Activated CD4-positive, alpha-beta T cell treated with anti-CD3 and anti-CD28 coated beads, Interleukin-2, amount 10 ng/mL, durations not matched to agents 24 days and 14 days (primary cell): ENCODE results near the gene SEMA7A. TPM values are rescaled to one million over a fixed set of nuclear protein-coding genes. Genes with fewer than 3 reads are reported as not detected.

Source experiments
- DNase-seq: peaks from one replicate; pipeline ENCODE4 v3.0.0; 2022
- H3K27ac Mint-ChIP-seq: one replicate; pipeline ENCODE4 v1.8.0; 2022; ENCODE audit warnings: mild to moderate bottlenecking, mixed read lengths
- H3K27me3 Mint-ChIP-seq: one replicate; pipeline ENCODE4 v1.8.0; 2022; ENCODE audit warnings: mixed read lengths
- H3K36me3 Mint-ChIP-seq: one replicate; pipeline ENCODE4 v1.8.0; 2022; ENCODE audit warnings: low read depth, mild to moderate bottlenecking, mixed read lengths
- H3K4me1 Mint-ChIP-seq: one replicate; pipeline ENCODE4 v1.8.0; 2021; ENCODE audit warnings: mixed read lengths
- H3K4me3 Mint-ChIP-seq: one replicate; pipeline ENCODE4 v1.8.0; 2022; ENCODE audit warnings: mild to moderate bottlenecking, moderate library complexity, mixed read lengths
- H3K9me3 Mint-ChIP-seq: one replicate; pipeline ENCODE4 v1.8.0; 2021; ENCODE audit warnings: mixed read lengths
- intact Hi-C: fragments of 100-400 bp; cut with micrococcal nuclease; formaldehyde crosslinking; loops from one replicate; pipeline ENCODE4 v1.15.1; 2023
- total RNA-seq: library from RNA; stranded (reverse); gene quantifications from 2 replicates; pipeline ENCODE4 v1.2.3, GENCODE V29; 2022

Gene SEMA7A
- total RNA-seq, 1 donor from 2014 or later, result 89.6 TPM

DNA sequence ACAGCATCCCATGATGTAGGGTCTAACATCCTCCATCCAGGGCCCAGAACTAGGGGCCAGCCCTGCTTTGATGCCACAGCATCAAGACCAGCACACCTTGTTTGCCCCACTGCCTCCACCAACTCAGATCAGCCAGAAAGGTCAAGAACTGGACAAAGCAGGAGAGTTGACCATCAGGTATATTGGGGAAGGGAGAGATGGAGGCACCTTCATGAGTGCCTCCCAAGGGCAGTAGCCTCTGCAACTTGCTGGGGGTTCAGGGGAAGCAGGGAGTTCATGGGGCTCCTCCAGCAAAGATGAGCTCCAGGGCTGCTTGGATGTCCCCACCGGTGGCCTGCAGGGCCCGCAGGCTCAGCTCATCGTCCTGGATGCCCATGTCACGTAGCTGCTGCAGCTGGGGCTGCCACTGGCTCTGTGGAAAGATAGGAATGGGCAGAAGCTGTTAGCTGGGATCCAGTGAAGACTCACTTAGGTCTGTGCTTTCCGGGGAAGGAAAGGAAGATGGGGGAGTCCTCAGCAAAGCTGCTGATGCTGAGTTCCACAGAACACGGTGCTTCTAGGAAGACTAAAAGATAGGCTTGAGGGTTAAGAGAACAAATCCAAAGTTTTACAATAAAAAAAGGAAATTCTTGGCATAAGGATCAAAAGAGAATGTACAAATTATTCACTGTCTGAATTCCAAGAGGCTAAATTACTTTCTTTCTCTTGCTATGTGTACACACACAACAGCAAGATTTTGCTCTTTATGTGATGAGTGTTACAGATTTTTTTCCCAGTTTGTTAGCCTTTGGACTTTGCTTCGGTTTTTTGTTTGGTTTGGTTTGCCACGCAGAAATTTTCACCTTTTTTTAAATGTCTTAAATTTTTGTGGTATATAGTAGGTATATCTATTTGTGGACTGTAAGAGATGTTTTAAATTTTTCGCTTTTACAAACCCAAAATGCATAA, 12.3 kb upstream of the SEMA7A start:
- peaks cover 10% of the 10 kb centered on the region for H3K4me1 Mint-ChIP-seq
- no peaks in the 10 kb centered on the region for H3K27me3 Mint-ChIP-seq
- DNase-seq, result no peak
- no peak overlapping the region for H3K27ac Mint-ChIP-seq
- H3K36me3 Mint-ChIP-seq, result peaks cover 27% of the 10 kb centered on the region
- no peak overlapping the region for H3K4me3 Mint-ChIP-seq
- intact Hi-C loops, result no loop called here
- no peaks in the 10 kb centered on the region for H3K9me3 Mint-ChIP-seq

DNA sequence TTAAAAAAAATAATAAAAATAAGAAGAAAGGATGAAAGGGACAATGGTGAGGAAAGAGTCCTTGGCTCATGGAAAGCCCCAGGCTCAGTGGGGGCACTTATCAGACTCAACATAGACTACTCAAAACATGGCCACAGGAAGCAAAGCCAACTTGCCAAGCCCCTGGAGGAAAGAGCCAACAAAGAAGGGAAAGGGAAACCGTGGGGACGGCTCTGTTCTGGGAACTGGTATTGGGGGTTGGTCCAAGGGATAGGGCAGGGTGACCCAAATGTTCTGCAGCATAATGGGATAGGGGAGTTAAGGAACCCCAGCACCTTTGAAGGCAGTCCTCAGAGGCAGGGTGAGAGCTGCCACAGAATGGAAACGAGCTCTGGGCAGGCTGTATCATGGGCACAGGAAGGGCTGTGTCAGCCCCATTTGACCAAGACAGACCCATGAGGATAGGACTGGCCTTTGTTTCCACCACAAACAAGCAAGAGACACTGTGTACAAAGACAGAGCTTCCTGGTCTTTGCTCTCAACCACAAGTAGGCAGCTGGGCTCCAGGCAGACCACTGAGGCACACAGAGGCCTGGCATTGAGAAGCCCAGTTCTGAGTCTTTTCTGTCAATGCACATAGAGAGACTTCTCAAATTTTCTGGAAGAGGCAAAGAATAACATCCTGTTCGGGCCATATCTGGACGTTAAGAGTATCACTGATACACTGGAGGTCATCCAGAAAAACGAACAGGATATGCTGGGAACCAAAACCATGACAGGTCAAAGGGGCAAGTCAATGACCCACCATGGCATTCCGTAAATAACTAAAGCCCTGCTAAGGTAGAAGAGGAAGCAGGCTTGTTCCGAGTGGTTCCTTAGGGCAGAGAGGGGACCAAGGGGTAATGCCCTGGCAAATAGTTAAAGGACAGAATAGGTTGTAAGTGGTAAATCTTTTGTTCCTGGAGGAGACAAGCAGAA, 10.6 kb upstream of the SEMA7A start:
- no peak overlapping the region for H3K4me3 Mint-ChIP-seq
- no peak overlapping the region for H3K27ac Mint-ChIP-seq
- H3K36me3 Mint-ChIP-seq, result peaks cover 20% of the 10 kb centered on the region

DNA sequence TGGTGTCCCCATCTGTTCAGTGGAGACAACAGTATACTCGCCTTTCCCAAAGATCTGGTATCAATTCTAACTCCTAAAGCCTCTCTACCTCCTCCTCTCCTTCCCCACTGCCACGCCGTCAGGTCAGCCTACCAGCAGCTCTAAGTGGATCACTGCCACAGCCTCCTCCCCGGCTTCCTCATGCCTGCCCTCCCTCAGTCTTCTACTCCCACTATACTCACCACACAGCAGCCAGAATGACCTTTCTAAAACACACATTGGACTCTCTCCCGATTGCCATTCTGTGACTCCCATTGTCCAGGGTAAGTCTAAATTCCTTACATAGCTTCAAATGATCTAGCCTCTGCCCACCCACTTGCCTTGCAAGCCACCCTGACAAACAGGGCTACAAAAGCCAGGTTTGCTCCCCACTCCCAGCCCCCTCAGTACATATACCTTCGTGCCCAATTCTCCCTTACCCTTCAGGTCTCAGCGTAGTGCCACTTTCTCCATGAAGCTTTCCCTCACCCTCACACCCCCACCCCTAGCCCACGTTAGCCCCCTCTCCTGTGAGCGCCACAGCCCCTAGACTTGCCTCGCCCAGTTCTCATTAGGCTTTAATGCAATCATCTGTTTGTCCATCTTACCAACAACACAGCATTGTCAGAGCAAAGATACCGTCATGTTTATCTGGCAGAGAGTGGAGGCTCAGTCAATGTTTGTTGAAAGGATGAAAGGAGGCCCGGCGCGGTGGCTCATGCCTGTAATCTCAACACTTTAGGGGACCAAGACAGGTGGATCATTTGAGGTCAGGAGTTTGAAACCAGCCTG, 9.5 kb upstream of the SEMA7A start:
- intact Hi-C loops, result no loop called here
- no peak overlapping the region for H3K4me3 Mint-ChIP-seq
- no peak overlapping the region for H3K27ac Mint-ChIP-seq
- no peaks in the 10 kb centered on the region for H3K27me3 Mint-ChIP-seq
- H3K36me3 Mint-ChIP-seq, result peaks cover 14% of the 10 kb centered on the region
- DNase-seq, result no peak
- H3K4me1 Mint-ChIP-seq, result peaks cover 19% of the 10 kb centered on the region
- H3K9me3 Mint-ChIP-seq, result no peaks in the 10 kb centered on the region

More for the DNA sequence above, 10.6 kb upstream of the SEMA7A start:
- intact Hi-C loops, result no loop called here
- Mint-ChIP-seq H3K9me3 (no peaks in the 10 kb centered on the region), H3K27me3 (no peaks in the 10 kb centered on the region), H3K4me1 (peaks cover 10% of the 10 kb centered on the region)
- DNase-seq, result no peak

DNA sequence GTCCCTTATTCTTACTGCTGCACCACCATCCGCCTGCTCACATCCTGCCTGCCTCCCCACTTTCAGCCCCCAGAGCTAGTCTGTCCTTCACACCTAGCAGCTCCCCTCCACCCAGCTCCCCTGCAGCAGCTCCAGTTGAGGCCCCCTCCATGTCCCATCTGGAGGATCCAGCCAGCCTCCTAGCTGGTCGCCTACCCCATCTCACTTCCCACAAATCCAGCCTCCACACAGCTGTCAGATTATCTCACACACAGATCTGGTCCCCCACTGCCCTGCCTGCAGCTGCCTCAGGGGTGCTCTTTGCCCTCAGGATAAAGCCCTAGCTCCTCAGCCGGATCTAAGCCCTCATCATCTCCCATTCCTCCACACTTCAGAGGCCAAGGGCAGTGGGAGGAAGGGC, 8.8 kb upstream of the SEMA7A start:
- Mint-ChIP-seq H3K27ac (no peak overlapping the region), H3K4me1 (peaks cover 22% of the 10 kb centered on the region), H3K4me3 (no peak overlapping the region), H3K36me3 (peaks cover 7% of the 10 kb centered on the region), H3K9me3 (no peaks in the 10 kb centered on the region), H3K27me3 (no peaks in the 10 kb centered on the region)
- intact Hi-C loops, result no loop called here
- no peak for DNase-seq

DNA sequence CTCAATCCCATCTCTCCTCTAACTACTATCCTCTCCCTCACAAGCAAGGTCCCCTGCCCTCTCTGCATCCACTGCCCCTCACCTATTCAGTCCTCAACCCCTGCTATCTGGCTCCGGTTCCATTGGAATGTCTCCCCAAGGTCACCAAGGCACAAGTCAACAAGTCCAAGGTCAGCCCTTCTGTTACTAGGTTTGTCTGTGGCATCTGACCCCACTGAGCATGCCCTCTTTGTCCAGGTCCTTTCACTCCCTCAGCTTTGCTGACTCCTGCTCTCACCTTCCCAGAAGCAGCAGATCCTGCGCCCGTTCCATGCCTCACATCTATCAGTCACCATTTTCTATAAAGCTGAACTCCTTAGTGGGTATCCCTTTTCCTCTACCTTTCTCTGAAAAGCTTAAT, 8.3 kb upstream of the SEMA7A start:
- H3K36me3 Mint-ChIP-seq, result peaks cover 7% of the 10 kb centered on the region
- no peak overlapping the region for H3K4me3 Mint-ChIP-seq
- intact Hi-C loops, result no loop called here
- no peak for DNase-seq
- H3K27me3 Mint-ChIP-seq, result no peaks in the 10 kb centered on the region
- H3K27ac Mint-ChIP-seq, result no peak overlapping the region
- H3K4me1 Mint-ChIP-seq, result peaks cover 22% of the 10 kb centered on the region
- no peaks in the 10 kb centered on the region for H3K9me3 Mint-ChIP-seq

DNA sequence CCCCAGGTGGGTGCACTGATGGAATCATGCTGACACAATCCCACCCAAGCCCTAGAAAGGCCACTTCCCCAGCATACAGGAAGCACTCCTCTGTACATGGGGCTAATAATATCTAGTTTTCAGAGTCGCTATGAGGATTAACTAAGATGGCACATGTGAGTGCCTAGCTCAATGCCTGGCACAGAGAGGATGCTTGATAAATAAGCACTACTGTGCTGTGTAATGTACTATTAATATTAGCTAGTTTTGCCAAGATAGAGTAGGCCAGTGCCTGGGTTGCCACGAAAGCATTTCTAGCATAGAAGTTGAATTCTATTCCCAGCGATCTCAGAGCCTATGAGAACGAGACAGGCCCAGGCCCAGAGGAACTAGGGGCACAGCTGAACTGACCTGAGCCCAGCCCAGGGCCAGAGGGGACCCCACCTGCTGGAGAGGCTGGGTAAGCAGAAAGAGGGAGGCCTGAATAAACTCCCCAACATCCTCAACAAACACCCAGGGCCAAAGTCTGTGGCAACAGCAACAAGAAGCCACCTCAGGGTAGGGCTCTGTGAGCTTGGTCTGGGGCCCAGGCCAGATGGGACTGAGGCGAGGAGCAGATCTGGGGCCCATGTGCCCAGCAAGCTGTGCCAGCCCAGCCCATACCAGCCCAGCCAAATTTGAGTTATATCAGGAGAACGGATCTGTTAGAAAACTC, 7.6 kb upstream of the SEMA7A start:
- intact Hi-C loops, result no loop called here
- no peak overlapping the region for H3K27ac Mint-ChIP-seq
- no peaks in the 10 kb centered on the region for H3K27me3 Mint-ChIP-seq
- DNase-seq, result no peak
- no peak overlapping the region for H3K4me3 Mint-ChIP-seq
- H3K4me1 Mint-ChIP-seq, result peaks cover 27% of the 10 kb centered on the region
- H3K36me3 Mint-ChIP-seq, result peaks cover 5% of the 10 kb centered on the region
- H3K9me3 Mint-ChIP-seq, result no peaks in the 10 kb centered on the region

DNA sequence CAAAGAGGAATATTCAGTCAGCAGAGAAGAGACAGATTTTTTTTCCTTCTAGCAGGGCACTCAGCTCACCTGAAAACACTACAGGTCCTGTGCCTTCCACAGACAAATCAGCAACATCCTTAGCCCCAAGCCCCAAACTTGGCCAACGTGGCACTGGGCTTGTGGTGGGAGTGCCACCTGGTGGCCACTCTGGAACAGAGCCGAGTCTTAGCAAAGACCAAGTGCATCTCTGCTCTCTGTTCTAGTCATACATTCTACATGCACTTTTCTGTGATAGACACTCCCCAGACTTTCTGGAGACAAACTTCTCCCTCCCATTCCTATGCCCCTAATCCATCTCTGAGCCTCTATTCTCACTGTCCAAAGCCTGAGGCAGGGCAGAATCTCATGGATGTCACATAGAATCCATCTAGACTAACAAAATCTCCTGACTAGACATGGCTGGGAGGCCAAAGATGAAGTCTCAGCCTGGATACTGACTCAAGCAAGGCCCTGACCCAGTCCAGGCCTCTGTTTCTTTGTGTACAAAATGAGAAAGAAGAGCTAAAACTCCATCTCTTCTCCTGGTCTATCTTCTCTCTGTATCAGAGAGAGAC, 5.1 kb upstream of the SEMA7A start:
- intact Hi-C loops, result loop anchor here (1.0 to 10.0 kb wide), 6 partner anchors 22 to 106 kb away; partner anchors contain the start of genes ARID3B and UBL7
- Mint-ChIP-seq H3K9me3 (no peaks in the 10 kb centered on the region), H3K27ac (no peak overlapping the region), H3K36me3 (no peaks in the 10 kb centered on the region), H3K27me3 (no peaks in the 10 kb centered on the region), H3K4me3 (no peak overlapping the region), H3K4me1 (peaks cover 52% of the 10 kb centered on the region)
- peak; percentile 94 for DNase-seq

DNA sequence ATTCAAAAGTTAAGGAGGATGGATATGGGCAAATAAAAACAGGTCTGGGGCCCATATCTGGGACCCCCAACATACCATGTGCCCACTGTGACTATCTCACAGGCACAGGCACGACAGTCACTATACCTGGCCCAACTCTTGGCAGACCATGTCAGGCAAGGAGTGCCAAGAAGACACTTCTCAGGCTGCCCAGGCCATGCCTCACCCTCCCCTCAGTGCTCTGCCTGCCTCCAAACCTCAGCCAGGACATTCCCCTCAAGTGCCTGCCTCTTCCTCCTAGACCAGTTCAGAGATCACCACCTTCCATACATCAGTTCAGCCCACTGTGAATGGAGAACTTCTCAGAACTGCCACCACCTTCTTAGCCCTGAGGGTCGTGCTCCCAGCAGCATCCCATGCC, 4.4 kb upstream of the SEMA7A start:
- intact Hi-C loops, result loop anchor here (1.0 to 10.0 kb wide), 6 partner anchors 23 to 107 kb away; partner anchors contain the start of genes ARID3B and UBL7
- H3K9me3 Mint-ChIP-seq, result no peaks in the 10 kb centered on the region
- H3K27me3 Mint-ChIP-seq, result no peaks in the 10 kb centered on the region
- no peak overlapping the region for H3K4me3 Mint-ChIP-seq
- no peak for DNase-seq
- no peaks in the 10 kb centered on the region for H3K36me3 Mint-ChIP-seq
- H3K4me1 Mint-ChIP-seq, result peaks cover 50% of the 10 kb centered on the region
- peak overlapping the region; percentile 12 for H3K27ac Mint-ChIP-seq

DNA sequence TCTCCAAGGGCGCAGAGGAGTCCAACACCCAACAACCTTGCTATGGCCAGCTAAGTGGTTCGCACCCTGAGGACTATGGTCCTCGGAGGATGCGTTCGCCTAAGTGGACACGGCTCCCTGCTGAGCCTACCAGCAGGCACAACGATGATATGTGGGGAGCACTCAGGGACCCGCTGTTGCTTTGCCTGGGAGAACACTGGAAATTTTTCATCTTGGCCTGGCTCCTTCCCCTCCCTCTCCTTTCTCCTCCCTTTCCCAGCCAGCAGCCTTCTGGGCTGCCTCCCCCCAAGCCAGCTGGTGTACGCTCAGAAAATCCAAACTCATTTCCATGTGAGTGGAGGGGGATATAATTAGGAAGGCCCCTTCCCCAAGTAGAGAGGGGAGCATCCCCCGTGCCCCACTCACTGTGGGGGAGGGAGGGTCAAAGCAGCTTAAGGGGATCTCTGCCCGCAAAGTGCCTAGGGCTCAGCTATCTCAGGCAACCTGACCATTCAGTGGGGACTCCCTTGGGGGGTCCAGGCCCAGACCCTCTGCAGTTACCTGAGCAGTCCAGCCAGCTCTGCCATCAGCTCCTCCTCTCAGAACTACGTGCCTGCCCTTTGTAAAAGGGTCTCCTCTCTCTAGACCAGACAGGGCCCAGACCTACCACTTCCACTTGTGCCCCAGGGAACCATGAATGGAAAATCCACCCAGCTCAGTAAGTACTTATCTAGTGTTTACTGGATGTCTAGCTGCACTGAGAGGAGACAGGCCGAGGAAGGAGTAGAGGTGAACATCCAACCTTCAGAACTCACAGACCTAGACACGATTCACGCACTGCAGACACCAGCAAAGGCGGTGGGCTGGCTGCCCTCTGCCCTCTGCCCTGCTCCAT, 742 bp upstream of the SEMA7A start:
- no peak for DNase-seq
- Mint-ChIP-seq H3K9me3 (no peaks in the 10 kb centered on the region), H3K4me3 (peak overlapping the region; percentile 89), H3K36me3 (peaks cover 27% of the 10 kb centered on the region), H3K27ac (peak overlapping the region; percentile 86), H3K4me1 (peaks cover 72% of the 10 kb centered on the region), H3K27me3 (no peaks in the 10 kb centered on the region)
- intact Hi-C loops, result loop anchor here (10.0 kb wide), 1 partner anchor 110 kb away; the partner anchor contains the start of gene ARID3B

DNA sequence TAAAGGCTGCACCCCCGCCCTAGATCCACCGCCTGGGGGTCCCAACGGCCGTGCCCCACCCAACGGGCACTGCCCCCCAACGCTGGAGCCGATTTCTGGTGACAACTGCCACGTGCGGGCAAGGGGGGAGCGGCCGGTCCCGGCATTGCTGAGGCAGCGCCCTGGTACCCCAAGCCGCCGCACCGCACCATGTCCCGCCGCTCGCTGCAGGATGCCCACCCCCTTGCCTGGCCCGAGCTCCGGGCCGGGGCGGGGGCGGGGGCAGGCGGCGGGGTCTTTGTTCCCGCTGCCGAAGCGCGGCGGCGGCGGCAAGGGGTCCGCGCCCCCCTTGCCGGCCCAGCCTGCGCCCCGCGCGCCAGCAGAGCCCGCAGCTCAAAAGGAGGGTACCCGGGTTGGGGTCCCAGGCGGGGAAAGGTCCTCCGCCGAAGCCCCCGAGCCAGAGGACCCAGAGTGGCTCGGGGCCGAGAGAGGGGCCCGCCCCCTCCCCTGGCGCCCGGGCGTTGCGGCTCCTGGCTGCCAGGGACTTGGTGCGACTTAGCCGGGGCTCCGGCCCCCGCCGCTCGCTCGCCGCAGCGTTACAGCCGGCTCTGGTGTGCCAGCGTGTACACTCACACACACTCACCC, 678 bp downstream of the SEMA7A start:
- no peaks in the 10 kb centered on the region for H3K27me3 Mint-ChIP-seq
- peak; percentile 69 for DNase-seq
- H3K27ac Mint-ChIP-seq, result peak overlapping the region; percentile 29
- peaks cover 71% of the 10 kb centered on the region for H3K4me1 Mint-ChIP-seq
- intact Hi-C loops, result loop anchor here (1.0 to 10.0 kb wide), 3 partner anchors 33 to 112 kb away; partner anchors contain the start of gene ARID3B
- H3K9me3 Mint-ChIP-seq, result no peaks in the 10 kb centered on the region
- H3K36me3 Mint-ChIP-seq, result peaks cover 32% of the 10 kb centered on the region
- peak overlapping the region; percentile 95 for H3K4me3 Mint-ChIP-seq

DNA sequence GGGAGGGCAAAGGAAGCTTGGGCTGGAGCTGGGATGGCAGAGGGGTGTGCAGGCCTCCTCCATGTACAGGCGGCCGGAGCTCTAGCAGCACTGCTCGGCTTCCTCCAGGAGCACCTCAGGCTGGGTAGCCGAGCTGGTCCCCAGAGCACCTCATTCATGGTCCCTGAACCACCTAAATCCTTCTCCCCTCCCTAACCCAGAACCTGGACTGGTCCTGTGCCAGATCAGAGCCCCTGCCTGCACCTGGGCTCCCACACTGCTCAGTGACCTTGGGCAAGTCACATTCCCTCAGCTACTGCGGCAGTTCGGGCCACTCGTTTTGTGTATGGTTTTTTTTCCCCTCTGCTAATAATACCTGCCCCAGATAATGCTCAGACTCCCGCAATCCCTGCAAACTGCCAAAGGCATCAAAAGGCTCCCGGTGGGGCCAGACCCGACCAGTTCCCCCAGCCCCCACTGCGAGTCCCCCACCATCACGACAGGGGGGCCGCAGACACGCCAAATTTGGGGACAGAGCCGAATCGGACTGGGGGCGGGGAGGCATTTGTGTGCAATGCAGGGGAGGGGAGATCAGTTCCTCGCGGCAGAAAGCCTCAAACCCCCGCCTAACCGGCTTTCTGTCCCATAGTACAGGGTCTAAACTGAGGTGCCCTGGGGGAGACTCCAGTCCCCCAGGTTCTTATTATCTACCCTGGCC, 1.3 kb downstream of the SEMA7A start:
- peak; percentile 65 for DNase-seq
- Mint-ChIP-seq H3K36me3 (peaks cover 38% of the 10 kb centered on the region), H3K9me3 (no peaks in the 10 kb centered on the region), H3K27me3 (no peaks in the 10 kb centered on the region), H3K4me3 (peak overlapping the region; percentile 95), H3K27ac (peak overlapping the region; percentile 80), H3K4me1 (peaks cover 78% of the 10 kb centered on the region)
- intact Hi-C loops, result loop anchor here (10.0 kb wide), 1 partner anchor 112 kb away; the partner anchor contains the start of gene ARID3B
